HepG2 (cell line): ENCODE results near the gene DEPDC1.

ENCODE experiments used
- CBX5 ChIP-seq: sonication (generic); formaldehyde crosslinking; IDR thresholded peaks from 2 replicates; pipeline ENCODE4 v1.4.0; 2020; ENCODE audit warnings: missing genetic modification reagents, borderline replicate concordance
- CCAR2 ChIP-seq: fragments of 200-400 bp; formaldehyde crosslinking; optimal IDR thresholded peaks from 2 replicates; pipeline ENCODE3; 2018; ENCODE audit warnings: low read depth, mild to moderate bottlenecking, low read length, moderate library complexity
- FOXK1 ChIP-seq: sonication (generic); formaldehyde crosslinking; IDR thresholded peaks from 2 replicates; pipeline ENCODE4 v1.4.0; 2020; ENCODE audit warnings: low read depth, missing genetic modification reagents, borderline replicate concordance
- JUN ChIP-seq: sonication (generic); formaldehyde crosslinking; IDR thresholded peaks from 2 replicates; pipeline ENCODE4 v1.4.0; 2020; ENCODE audit warnings: mild to moderate bottlenecking, missing genetic modification reagents
- NR3C1 ChIP-seq: sonication (generic); formaldehyde crosslinking; IDR thresholded peaks from 2 replicates; pipeline ENCODE4 v1.4.0; 2020; ENCODE audit warnings: missing genetic modification reagents
- ZFAT ChIP-seq: sonication (generic); formaldehyde crosslinking; conservative IDR thresholded peaks from 2 replicates; pipeline ENCODE4 v1.8.1; 2023; ENCODE audit warnings: missing genetic modification reagents, inconsistent platforms
- ZNF12 ChIP-seq: sonication (generic); formaldehyde crosslinking; IDR thresholded peaks from 2 replicates; pipeline ENCODE4 v1.5.0; 2020; ENCODE audit warnings: missing genetic modification reagents
- ZNF546 ChIP-seq: sonication (generic); formaldehyde crosslinking; conservative IDR thresholded peaks from 2 replicates; pipeline ENCODE4 v1.8.1; 2023; ENCODE audit warnings: mild to moderate bottlenecking, missing genetic modification reagents
- TF ChIP-seq, protein P1 (sequence below): IDR thresholded peaks from 2 replicates; pipeline ENCODE4 v1.6.1; 2016; ENCODE audit warnings: low read depth, borderline replicate concordance
- TF ChIP-seq, protein P2 (sequence below): IDR thresholded peaks from 2 replicates; pipeline ENCODE4 v1.6.1; 2016
- TF ChIP-seq, protein P3 (sequence below): fragments of 450-650 bp; IDR thresholded peaks from 2 replicates; pipeline ENCODE4 v1.6.1; 2017; ENCODE audit warnings: mild to moderate bottlenecking
- TF ChIP-seq, protein P4 (sequence below): sonication (generic); formaldehyde crosslinking; IDR thresholded peaks from 2 replicates; pipeline ENCODE4 v1.5.0; 2020; ENCODE audit warnings: mild to moderate bottlenecking, missing genetic modification reagents, moderate library complexity
- TF ChIP-seq, protein P5 (sequence below): sonication (generic); formaldehyde crosslinking; IDR thresholded peaks from 2 replicates; pipeline ENCODE4 v1.4.0; 2020; ENCODE audit warnings: missing genetic modification reagents
- TF ChIP-seq, protein P6 (sequence below): sonication (generic); formaldehyde crosslinking; IDR thresholded peaks from one replicate; pipeline ENCODE4 v1.5.1; 2020; ENCODE audit warnings: mild to moderate bottlenecking, missing genetic modification reagents; ENCODE audit errors: not compliant biosample characterization

DNA sequence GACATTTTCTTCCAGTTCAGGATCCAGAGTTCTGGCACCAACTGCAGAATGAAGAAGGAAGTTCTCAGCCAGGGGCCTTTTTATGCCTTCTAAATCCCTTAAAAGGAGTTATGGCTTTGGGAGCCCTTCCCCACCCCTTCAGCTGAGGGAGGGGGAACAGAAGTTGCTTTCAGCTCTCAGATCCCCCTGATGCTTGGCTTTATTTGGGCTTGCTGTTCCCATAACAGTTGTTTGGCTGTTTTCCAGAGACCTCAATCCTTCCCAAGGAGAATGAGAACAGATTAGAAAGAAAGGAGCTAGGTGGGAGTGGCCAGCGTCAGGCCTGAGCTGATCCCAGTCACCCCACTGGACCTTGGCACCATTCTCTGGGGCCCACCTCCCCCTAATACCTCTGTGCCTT is 47.0 kb downstream of the DEPDC1 start, which contains the start of gene RPE65:
- TF ChIP-seq, protein P1, sequence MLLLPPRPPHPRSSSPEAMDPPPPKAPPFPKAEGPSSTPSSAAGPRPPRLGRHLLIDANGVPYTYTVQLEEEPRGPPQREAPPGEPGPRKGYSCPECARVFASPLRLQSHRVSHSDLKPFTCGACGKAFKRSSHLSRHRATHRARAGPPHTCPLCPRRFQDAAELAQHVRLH = no peak
- TF ChIP-seq CBX5 (CRISPR knock-in tag) = no peak
- no peak for TF ChIP-seq FOXK1 (CRISPR knock-in tag)
- TF ChIP-seq ZNF12 (CRISPR knock-in tag) = no peak
- no peak for TF ChIP-seq JUN (CRISPR knock-in tag)
- TF ChIP-seq ZNF546 (CRISPR knock-in tag) = no peak
- no peak for TF ChIP-seq CCAR2
- TF ChIP-seq, protein P2, sequence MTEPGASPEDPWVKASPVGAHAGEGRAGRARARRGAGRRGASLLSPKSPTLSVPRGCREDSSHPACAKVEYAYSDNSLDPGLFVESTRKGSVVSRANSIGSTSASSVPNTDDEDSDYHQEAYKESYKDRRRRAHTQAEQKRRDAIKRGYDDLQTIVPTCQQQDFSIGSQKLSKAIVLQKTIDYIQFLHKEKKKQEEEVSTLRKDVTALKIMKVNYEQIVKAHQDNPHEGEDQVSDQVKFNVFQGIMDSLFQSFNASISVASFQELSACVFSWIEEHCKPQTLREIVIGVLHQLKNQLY (CRISPR knock-in tag) = no peak
- TF ChIP-seq ZFAT (CRISPR knock-in tag) = no peak
- TF ChIP-seq, protein P3, sequence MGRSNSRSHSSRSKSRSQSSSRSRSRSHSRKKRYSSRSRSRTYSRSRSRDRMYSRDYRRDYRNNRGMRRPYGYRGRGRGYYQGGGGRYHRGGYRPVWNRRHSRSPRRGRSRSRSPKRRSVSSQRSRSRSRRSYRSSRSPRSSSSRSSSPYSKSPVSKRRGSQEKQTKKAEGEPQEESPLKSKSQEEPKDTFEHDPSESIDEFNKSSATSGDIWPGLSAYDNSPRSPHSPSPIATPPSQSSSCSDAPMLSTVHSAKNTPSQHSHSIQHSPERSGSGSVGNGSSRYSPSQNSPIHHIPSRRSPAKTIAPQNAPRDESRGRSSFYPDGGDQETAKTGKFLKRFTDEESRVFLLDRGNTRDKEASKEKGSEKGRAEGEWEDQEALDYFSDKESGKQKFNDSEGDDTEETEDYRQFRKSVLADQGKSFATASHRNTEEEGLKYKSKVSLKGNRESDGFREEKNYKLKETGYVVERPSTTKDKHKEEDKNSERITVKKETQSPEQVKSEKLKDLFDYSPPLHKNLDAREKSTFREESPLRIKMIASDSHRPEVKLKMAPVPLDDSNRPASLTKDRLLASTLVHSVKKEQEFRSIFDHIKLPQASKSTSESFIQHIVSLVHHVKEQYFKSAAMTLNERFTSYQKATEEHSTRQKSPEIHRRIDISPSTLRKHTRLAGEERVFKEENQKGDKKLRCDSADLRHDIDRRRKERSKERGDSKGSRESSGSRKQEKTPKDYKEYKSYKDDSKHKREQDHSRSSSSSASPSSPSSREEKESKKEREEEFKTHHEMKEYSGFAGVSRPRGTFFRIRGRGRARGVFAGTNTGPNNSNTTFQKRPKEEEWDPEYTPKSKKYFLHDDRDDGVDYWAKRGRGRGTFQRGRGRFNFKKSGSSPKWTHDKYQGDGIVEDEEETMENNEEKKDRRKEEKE = no peak
- TF ChIP-seq, protein P4, sequence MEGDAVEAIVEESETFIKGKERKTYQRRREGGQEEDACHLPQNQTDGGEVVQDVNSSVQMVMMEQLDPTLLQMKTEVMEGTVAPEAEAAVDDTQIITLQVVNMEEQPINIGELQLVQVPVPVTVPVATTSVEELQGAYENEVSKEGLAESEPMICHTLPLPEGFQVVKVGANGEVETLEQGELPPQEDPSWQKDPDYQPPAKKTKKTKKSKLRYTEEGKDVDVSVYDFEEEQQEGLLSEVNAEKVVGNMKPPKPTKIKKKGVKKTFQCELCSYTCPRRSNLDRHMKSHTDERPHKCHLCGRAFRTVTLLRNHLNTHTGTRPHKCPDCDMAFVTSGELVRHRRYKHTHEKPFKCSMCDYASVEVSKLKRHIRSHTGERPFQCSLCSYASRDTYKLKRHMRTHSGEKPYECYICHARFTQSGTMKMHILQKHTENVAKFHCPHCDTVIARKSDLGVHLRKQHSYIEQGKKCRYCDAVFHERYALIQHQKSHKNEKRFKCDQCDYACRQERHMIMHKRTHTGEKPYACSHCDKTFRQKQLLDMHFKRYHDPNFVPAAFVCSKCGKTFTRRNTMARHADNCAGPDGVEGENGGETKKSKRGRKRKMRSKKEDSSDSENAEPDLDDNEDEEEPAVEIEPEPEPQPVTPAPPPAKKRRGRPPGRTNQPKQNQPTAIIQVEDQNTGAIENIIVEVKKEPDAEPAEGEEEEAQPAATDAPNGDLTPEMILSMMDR (CRISPR knock-in tag) = no peak
- TF ChIP-seq, protein P5, sequence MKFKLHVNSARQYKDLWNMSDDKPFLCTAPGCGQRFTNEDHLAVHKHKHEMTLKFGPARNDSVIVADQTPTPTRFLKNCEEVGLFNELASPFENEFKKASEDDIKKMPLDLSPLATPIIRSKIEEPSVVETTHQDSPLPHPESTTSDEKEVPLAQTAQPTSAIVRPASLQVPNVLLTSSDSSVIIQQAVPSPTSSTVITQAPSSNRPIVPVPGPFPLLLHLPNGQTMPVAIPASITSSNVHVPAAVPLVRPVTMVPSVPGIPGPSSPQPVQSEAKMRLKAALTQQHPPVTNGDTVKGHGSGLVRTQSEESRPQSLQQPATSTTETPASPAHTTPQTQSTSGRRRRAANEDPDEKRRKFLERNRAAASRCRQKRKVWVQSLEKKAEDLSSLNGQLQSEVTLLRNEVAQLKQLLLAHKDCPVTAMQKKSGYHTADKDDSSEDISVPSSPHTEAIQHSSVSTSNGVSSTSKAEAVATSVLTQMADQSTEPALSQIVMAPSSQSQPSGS (CRISPR knock-in tag) = no peak
- no peak for TF ChIP-seq NR3C1 (CRISPR knock-in tag)
- TF ChIP-seq, protein P6, sequence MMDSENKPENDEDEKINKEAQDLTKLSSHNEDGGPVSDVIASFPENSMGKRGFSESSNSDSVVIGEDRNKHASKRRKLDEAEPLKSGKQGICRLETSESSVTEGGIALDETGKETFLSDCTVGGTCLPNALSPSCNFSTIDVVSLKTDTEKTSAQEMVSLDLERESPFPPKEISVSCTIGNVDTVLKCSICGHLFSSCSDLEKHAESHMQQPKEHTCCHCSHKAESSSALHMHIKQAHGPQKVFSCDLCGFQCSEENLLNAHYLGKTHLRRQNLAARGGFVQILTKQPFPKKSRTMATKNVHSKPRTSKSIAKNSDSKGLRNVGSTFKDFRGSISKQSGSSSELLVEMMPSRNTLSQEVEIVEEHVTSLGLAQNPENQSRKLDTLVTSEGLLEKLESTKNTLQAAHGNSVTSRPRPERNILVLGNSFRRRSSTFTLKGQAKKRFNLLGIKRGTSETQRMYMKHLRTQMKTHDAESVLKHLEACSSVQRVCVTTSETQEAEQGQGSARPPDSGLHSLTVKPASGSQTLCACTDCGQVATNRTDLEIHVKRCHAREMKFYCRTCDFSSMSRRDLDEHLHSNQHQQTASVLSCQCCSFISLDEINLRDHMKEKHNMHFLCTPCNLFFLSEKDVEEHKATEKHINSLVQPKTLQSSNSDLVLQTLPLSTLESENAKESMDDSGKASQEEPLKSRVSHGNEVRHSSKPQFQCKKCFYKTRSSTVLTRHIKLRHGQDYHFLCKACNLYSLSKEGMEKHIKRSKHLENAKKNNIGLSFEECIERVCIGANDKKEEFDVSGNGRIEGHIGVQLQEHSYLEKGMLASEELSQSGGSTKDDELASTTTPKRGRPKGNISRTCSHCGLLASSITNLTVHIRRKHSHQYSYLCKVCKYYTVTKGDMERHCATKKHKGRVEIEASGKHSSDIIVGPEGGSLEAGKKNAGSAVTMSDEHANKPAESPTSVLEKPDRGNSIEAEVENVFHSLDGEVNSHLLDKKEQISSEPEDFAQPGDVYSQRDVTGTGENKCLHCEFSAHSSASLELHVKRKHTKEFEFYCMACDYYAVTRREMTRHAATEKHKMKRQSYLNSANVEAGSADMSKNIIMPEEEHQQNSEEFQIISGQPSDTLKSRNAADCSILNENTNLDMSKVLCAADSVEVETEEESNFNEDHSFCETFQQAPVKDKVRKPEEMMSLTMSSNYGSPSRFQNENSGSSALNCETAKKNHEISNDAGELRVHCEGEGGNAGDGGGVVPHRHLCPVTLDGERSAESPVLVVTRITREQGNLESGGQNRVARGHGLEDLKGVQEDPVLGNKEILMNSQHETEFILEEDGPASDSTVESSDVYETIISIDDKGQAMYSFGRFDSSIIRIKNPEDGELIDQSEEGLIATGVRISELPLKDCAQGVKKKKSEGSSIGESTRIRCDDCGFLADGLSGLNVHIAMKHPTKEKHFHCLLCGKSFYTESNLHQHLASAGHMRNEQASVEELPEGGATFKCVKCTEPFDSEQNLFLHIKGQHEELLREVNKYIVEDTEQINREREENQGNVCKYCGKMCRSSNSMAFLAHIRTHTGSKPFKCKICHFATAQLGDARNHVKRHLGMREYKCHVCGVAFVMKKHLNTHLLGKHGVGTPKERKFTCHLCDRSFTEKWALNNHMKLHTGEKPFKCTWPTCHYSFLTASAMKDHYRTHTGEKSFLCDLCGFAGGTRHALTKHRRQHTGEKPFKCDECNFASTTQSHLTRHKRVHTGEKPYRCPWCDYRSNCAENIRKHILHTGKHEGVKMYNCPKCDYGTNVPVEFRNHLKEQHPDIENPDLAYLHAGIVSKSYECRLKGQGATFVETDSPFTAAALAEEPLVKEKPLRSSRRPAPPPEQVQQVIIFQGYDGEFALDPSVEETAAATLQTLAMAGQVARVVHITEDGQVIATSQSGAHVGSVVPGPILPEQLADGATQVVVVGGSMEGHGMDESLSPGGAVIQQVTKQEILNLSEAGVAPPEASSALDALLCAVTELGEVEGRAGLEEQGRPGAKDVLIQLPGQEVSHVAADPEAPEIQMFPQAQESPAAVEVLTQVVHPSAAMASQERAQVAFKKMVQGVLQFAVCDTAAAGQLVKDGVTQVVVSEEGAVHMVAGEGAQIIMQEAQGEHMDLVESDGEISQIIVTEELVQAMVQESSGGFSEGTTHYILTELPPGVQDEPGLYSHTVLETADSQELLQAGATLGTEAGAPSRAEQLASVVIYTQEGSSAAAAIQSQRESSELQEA (CRISPR knock-in tag) = no peak
